HT-29 (cell line): ENCODE results near the gene SIMC1. TPM values are rescaled to one million over a fixed set of nuclear protein-coding genes. Genes with fewer than 3 reads are reported as not detected.

Experiments used
- DNase-seq: peaks from one replicate; pipeline ENCODE4 v3.0.0-alpha.2; 2015; ENCODE audit warnings: low spot score
- total RNA-seq: library from RNA; depleted of rRNA; stranded (reverse); fragments of >200 nt; shearing (Covaris generic); gene quantifications from 2 replicates; pipeline ENCODE4 v1.2.3, GENCODE V29; 2014

The SIMC1 gene
- total RNA-seq, 1 experiment from 2014 or later, result 10.9 TPM

GRCh38 chr5:176361437-176362232 lies 123.4 kb downstream of the SIMC1 start, which contains the start of gene KIAA1191:
TSS of gene KIAA1191 (minus strand) at chr5:176361764. CDS start at chr5:176359508, 2,256 bp downstream.
- DNase-seq, result peak; percentile 89

- DNase-seq, result no peak
Measured at GRCh38 chr5:176362233-176362490, 123.9 kb downstream of the SIMC1 start.

GRCh38 chr5:176364765-176365350 lies 126.6 kb downstream of the SIMC1 start:
- no peak for DNase-seq

GRCh38 chr5:176365351-176366231 lies 127.4 kb downstream of the SIMC1 start, which contains the start of gene ARL10:
TSS of gene ARL10 (plus strand) at chr5:176365487. CDS start at chr5:176365564, 77 bp downstream.
- no peak for DNase-seq

- DNase-seq, result no peak
Measured at GRCh38 chr5:176366232-176366894, 128.1 kb downstream of the SIMC1 start.

- no peak for DNase-seq
Measured at GRCh38 chr5:176368726-176369125, 130.5 kb downstream of the SIMC1 start.

GRCh38 chr5:176369934-176370711 lies 131.9 kb downstream of the SIMC1 start:
- DNase-seq, result no peak

- DNase-seq, result peak; percentile 75
Measured at GRCh38 chr5:176371621-176372539, 133.7 kb downstream of the SIMC1 start.

GRCh38 chr5:176373100-176373818 lies 135.0 kb downstream of the SIMC1 start:
- no peak for DNase-seq

- DNase-seq, result no peak
Measured at GRCh38 chr5:176379881-176380280, 141.7 kb downstream of the SIMC1 start.

GRCh38 chr5:176381423-176381822 lies 143.2 kb downstream of the SIMC1 start:
- DNase-seq, result no peak

GRCh38 chr5:176381979-176382378 lies 143.8 kb downstream of the SIMC1 start:
- DNase-seq, result no peak

- DNase-seq, result no peak
Measured at GRCh38 chr5:176382721-176383120, 144.5 kb downstream of the SIMC1 start.

GRCh38 chr5:176383248-176383905 lies 145.2 kb downstream of the SIMC1 start:
- no peak for DNase-seq

- no peak for DNase-seq
Measured at GRCh38 chr5:176383961-176384360, 145.7 kb downstream of the SIMC1 start.

GRCh38 chr5:176384366-176384930 lies 146.2 kb downstream of the SIMC1 start:
- DNase-seq, result no peak

- no peak for DNase-seq
Measured at GRCh38 chr5:176384991-176385390, 146.8 kb downstream of the SIMC1 start.

GRCh38 chr5:176386491-176386890 lies 148.3 kb downstream of the SIMC1 start:
- no peak for DNase-seq
